ENCODE data around the gene CYP4B1.
"Not testable (repeated sequence)": the region's sequence is repeated elsewhere in the genome, so short reads cannot be mapped to it uniquely, and the experiment has no call there.

The CYP4B1 gene

GRCh38 chr1:46798810-46799209, at the start of gene CYP4B1:
Gene CYP4B1 (plus strand): TSS chr1:46799046. CDS start chr1:46799082, 36 bp downstream.
- no peak for DNase-seq

- DNase-seq: no peak
Measured at GRCh38 chr1:46749404-46749803, 49.4 kb upstream of the CYP4B1 start.

- DNase-seq: no peak
Measured at GRCh38 chr1:46749921-46750404, 48.9 kb upstream of the CYP4B1 start.

GRCh38 chr1:46753985-46754384, 44.9 kb upstream of the CYP4B1 start:
- no peak for DNase-seq

DNA sequence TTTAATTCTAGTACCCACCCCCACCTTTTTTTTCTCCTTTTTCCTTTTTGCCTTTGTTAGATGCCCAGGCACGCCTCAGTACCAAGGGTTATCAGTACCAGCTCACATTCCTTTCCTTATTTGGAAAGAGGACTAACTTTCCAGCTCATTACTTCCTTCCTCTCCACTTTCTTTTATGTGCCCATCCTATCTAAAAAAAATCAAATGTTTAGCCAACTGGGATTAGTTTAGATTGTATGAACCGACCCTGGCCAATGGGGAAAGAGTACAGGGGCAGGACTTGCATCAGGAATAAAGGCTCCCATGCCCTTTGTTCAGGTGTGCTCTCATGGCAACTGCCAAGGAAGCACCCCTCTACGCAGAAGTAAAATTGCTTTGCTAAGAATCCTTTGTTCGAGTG, 44.1 kb upstream of the CYP4B1 start:
- DNase-seq: peak in 1 of 2 experiments; percentile 12

DNA sequence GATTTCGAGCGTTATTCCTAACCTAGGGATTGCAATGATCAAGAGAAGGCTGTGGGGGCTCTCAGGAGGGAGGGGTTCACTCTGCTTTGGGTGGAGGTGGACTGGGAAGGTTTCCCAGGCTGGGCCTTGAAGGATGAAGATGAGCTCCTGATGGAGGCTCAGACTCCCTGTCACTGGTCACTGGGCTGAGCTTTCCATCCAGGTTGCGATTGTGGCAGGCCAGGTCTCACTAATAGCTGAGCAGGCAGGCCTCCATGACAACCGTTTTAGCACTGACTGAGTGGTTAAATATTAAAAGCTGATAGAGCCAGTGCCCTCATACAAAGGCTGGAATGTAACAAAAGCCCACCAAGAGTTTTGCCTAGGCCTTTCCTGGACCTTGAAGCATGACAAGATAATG, 43.7 kb upstream of the CYP4B1 start:
- peak; percentile 33 to 49 for DNase-seq

- peak; percentile 87 to 92 for DNase-seq
Measured at GRCh38 chr1:46757247-46757955, 41.4 kb upstream of the CYP4B1 start.

DNA sequence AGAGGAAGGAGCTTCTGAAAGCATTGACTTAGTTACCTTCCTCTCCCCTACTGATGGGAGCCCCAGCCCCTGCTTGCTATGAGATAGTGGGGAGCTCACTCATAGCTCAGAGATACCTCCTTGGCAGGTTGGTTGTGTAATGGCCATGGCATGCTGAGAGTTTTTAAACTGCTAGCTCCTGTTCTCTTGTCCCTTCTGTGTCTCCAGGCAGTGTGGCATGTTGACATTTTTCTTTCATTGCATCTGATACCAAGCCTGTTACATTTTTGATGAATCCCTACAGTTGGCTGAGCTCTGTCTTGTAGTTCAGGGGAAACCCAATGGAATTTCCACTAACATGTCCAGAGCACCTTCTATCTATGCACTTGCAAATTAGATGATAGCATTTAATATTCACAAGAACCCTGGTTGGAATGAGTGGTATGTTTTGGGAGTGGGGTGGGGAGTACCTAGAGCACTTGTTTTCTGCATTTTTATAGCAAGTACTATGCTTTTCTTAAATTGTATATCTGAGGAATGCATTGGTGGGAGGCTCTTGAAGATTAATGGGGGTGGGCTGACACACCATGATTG, 40.8 kb upstream of the CYP4B1 start:
- peak in 1 of 2 experiments; percentile 57 for DNase-seq

- no peak for DNase-seq
Measured at GRCh38 chr1:46760558-46761166, 38.2 kb upstream of the CYP4B1 start.

- DNase-seq: no peak
Measured at GRCh38 chr1:46761740-46762139, 37.1 kb upstream of the CYP4B1 start.

DNA sequence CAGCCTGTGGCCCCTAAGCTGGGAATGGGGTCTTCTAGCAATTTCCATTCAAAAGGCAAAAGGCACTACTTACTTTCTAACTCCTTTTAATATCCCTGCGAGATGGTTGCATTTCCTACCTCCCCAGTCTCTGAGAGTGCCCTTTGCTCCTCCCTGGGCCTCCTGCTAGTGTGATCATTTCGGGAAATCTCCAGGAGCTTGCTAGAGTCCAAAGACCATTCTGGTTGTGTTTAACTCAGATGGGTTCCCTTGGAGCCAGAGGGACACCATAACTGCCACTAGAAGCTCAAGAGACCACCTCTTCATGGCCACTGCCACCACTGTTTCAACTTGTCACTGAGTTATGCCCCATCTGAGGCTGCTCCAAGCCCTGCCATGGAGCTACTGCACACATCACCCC, 34.4 kb upstream of the CYP4B1 start:
- no peak for DNase-seq

DNA sequence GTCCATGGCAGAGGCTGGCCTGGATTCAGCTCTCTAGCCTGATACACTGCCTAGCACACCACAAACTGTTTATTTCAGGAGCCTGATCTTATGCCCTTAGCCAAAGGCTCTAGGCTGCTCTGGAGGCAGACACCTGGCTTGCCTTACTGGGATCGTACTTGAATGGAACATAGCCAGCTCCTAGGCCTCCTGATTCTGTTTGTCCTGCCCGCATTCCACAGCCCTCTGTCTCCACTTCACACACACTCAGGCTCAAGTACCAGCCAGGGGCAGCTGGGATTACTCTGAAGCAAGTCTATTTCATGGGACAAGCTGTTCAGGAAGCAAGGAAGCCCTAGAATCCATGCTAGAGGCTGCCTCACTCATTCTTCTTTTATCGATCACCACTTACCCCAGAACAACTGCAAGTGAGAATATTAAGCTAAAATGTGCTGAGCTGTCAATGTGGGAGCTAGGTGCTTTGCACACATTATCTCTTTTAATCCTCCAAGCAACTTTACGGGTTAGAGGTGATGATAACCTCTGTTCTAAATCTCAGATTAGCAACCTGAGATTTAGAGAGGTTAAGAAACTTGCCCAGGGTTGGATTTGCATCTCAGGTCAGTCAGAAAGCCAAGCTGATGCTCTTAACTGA, 31.1 kb upstream of the CYP4B1 start:
- DNase-seq: no peak

GRCh38 chr1:46768445-46768844, 30.4 kb upstream of the CYP4B1 start:
- no peak for DNase-seq

GRCh38 chr1:46769028-46769740, 29.7 kb upstream of the CYP4B1 start:
- no peak for DNase-seq

DNA sequence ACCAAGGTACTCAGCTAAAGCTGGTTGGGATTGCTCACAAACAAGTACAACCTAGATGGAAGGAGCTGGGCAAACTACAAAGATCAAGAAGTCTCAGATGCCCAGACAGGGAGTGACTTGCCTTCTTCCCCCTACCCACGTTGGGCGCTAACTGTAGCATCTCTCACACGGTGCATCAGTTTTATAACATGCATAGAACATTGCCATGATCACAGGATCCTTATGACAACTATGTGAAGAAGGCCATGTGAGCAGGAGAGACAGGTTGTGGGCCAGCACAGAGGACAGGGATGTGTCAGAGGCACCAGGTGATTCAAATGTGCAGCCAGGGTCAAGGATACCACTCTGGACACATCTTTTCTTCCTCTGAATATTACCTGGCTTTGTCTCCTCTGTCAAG, 28.3 kb upstream of the CYP4B1 start:
- no peak for DNase-seq

DNA sequence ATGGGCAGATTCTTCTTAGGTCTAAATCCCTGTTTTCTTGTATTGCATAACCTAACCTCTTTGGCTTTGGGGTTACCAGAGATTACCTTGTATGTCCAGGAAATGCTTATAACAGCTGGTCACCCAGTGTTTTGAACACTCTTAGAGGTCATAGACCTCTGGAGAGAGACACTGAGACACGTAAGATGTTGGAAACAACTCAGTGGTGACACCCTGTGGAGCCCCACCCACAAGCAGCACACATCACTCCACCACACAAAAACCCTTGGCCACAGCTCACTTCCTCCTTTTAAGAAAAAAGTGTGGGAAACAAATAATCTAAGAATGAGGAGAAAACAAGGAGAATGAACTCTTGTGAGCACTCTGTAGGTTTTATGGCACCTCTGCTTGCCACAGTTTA, 26.3 kb upstream of the CYP4B1 start:
- no peak for DNase-seq

DNA sequence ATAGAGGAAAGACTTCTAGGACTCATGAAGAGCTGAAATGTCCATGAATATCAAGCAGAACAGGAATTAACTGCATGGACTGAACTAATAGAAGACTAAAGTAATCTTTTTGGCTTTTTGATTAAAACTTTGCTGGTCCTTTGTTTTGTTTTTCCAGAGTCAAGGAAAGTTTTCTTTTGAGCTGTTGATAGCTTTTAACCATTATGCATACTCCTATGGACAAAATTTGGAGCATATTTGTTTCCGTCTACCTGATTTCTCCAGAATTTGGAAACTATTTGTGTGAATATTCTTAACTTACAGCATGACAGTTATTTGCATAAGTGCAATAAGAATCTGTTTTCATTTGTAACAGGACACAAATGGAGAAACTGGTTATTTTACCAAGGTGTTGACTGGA, 24.5 kb upstream of the CYP4B1 start:
- no peak for DNase-seq

- not testable (repeated sequence) for DNase-seq
Measured at GRCh38 chr1:46778456-46778855, 20.4 kb upstream of the CYP4B1 start.

DNA sequence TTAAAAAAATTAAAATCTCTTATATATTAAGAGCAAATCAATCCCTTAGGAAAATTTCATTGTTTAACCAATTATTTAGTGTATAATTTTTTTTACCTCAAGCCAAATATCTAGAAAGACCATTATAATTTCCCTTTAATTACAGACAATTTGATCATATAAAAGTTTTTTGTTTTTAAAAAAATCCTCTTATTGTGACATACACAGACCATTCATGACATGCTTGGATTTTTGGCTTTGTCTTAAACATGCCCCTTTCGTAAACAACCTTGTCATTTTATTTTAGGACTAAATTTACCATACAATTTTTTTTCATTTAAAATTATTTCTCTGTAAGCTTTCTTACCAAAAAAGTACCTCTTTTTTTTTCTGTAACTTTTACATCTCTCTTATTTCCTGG, 14.2 kb upstream of the CYP4B1 start:
- no peak for DNase-seq

- DNase-seq: not testable (repeated sequence)
Measured at GRCh38 chr1:46788634-46789033, 10.2 kb upstream of the CYP4B1 start.

- DNase-seq: no peak
Measured at GRCh38 chr1:46790446-46791101, 8.3 kb upstream of the CYP4B1 start.

DNA sequence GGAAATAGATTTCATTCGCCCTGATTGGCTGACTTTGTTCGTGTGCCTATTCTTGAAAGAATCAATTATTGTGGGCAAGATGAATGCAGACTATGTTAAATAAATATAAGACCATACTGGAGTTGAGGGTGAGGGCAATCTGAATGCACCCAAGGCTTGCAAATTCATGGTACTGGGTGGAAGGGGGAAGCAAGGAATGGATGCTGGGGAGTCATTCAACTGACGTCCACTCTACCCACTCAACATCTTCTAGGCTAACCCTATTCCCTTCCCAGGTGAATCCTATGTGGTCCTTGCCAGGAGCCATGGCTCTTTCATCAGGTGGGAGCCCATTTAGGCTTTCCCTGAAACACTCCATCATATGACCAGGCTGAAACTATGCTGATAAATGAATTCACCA, 5.7 kb upstream of the CYP4B1 start:
- no peak for DNase-seq

All from NCI-H526 (cell line).